Liver (tissue), 9 donors: Measurements from ENCODE around the gene SLC25A34. TPM values are rescaled to one million over a fixed set of nuclear protein-coding genes. Genes with fewer than 3 reads are reported as not detected.

ENCODE experiments used
- DNase-seq: peaks from one replicate; pipeline ENCODE4 v3.0.0-alpha.2; 2017; ENCODE audit warnings: low spot score
- H3K27ac ChIP-seq, 2 donors: one replicate each; pipeline ENCODE4 v1.7.0; 2013; ENCODE audit warnings: inconsistent platforms in 2 of 2, low read length in 2 of 2, control low read depth in 1 of 2, low read depth in 1 of 2, mild to moderate bottlenecking in 1 of 2
- H3K27me3 ChIP-seq, 4 donors: one replicate each; pipeline versions ENCODE4 v1.6.1 to v1.7.0; 2013; ENCODE audit warnings: low read length in 3 of 4, inconsistent platforms in 1 of 4, mild to moderate bottlenecking in 1 of 4, moderate library complexity in 1 of 4; ENCODE audit not compliant: control insufficient read depth in 4 of 4, insufficient read depth in 4 of 4
- H3K36me3 ChIP-seq, 4 donors: one replicate each; pipeline versions ENCODE4 v1.6.1 to v1.7.0; 2013; ENCODE audit warnings: low read length in 3 of 4, mild to moderate bottlenecking in 3 of 4, low read depth in 1 of 4, moderate library complexity in 1 of 4; ENCODE audit not compliant: control insufficient read depth in 4 of 4, insufficient read depth in 3 of 4
- H3K4me1 ChIP-seq, 4 donors: one replicate each; pipeline versions ENCODE4 v1.6.1 to v1.7.0; 2013; ENCODE audit warnings: low read length in 3 of 4, mild to moderate bottlenecking in 3 of 4, moderate library complexity in 1 of 4; ENCODE audit not compliant: control insufficient read depth in 4 of 4, insufficient read depth in 4 of 4
- H3K4me3 ChIP-seq, 3 donors: one replicate each; pipeline versions ENCODE4 v1.6.1 to v1.7.0; 2013; ENCODE audit warnings: low read length in 3 of 3, control low read depth in 1 of 3, low read depth in 1 of 3, mild to moderate bottlenecking in 1 of 3
- H3K9ac ChIP-seq, 2 donors: one replicate each; pipeline ENCODE4 v1.7.0; 2013; ENCODE audit warnings: low read length in 2 of 2, mild to moderate bottlenecking in 2 of 2, moderate library complexity in 2 of 2, control low read depth in 1 of 2, low read depth in 1 of 2
- H3K9me3 ChIP-seq, 4 donors: one replicate each; pipeline versions ENCODE4 v1.6.1 to v1.7.0; 2013; ENCODE audit warnings: low read length in 3 of 4; ENCODE audit not compliant: control insufficient read depth in 4 of 4
- FOXA2 ChIP-seq: IDR thresholded peaks from 2 replicates; pipeline ENCODE4 v1.6.1; 2016; ENCODE audit warnings: antibody characterized with exemption
- GABPA ChIP-seq, 2 donors: IDR thresholded peaks in 1 of 2; conservative IDR thresholded peaks in 1 of 2; 2 replicates each; pipeline ENCODE4 v1.6.1; 2016; ENCODE audit warnings: antibody characterized with exemption in 2 of 2, mild to moderate bottlenecking in 1 of 2, moderate library complexity in 1 of 2
- HNF4A ChIP-seq, 2 donors: conservative IDR thresholded peaks; 2 replicates each; pipeline ENCODE4 v1.6.1; 2016; ENCODE audit warnings: antibody characterized with exemption in 2 of 2, mild to moderate bottlenecking in 2 of 2
- HNF4G ChIP-seq: IDR thresholded peaks from 2 replicates; pipeline ENCODE4 v1.6.1; 2016; ENCODE audit warnings: antibody characterized with exemption
- JUND ChIP-seq, 2 donors: IDR thresholded peaks; 2 replicates each; pipeline ENCODE4 v1.6.1; 2016; ENCODE audit warnings: antibody characterized with exemption in 2 of 2
- SP1 ChIP-seq: IDR thresholded peaks from 2 replicates; pipeline ENCODE4 v1.6.1; 2018; ENCODE audit warnings: antibody characterized with exemption, mild to moderate bottlenecking
- TAF1 ChIP-seq: conservative IDR thresholded peaks from 2 replicates; pipeline ENCODE4 v1.6.1; 2016; ENCODE audit warnings: antibody characterized with exemption, mild to moderate bottlenecking
- YY1 ChIP-seq: IDR thresholded peaks from 2 replicates; pipeline ENCODE4 v1.6.1; 2016; ENCODE audit warnings: antibody characterized with exemption, mild to moderate bottlenecking
- WGBS: extraction: QIAGEN DNeasy Blood & Tissue Kit; methylation state at CpG from one replicate; pipeline ENCODE4 v1.1.7; 2013; 5-methylcytosine and 5-hydroxymethylcytosine counted together
- polyA plus RNA-seq, 2 donors: library from polyadenylated mRNA; stranded (reverse) in 1 of 2; unstranded in 1 of 2; fragments of 200-250 nt in 1 of 2; fragments of >200 nt in 1 of 2; fragmentation: Nextera tagmentation in 1 of 2; extraction: Ambion mirVana in 1 of 2; gene quantifications; one replicate each; pipeline versions ENCODE4 v1.2.1 to v1.2.3, GENCODE V29; 2013 to 2015
- total RNA-seq, 2 donors: library from RNA; depleted of rRNA; stranded (reverse); fragments of >200 nt; gene quantifications; one replicate each; pipeline ENCODE4 v1.2.3, GENCODE V29; 2014
- TF ChIP-seq, protein P1 (sequence below): IDR thresholded peaks from 2 replicates; pipeline ENCODE4 v1.6.1; 2016; ENCODE audit warnings: antibody characterized with exemption
- TF ChIP-seq, protein P2 (sequence below): IDR thresholded peaks from 2 replicates; pipeline ENCODE4 v1.6.1; 2016; ENCODE audit warnings: antibody characterized with exemption
- TF ChIP-seq, protein P3 (sequence below): fragments of 150-350 bp; IDR thresholded peaks from 2 replicates; pipeline ENCODE4 v1.5.1; 2017; ENCODE audit warnings: improper control_type of control experiment, low read depth, low read length; ENCODE audit not compliant: missing input control
- TF ChIP-seq, protein P4 (sequence below): IDR thresholded peaks from 2 replicates; pipeline ENCODE4 v1.6.1; 2016; ENCODE audit warnings: antibody characterized with exemption, mild to moderate bottlenecking
- TF ChIP-seq, protein P5 (sequence below): IDR thresholded peaks from 2 replicates; pipeline ENCODE4 v1.6.1; 2016; ENCODE audit warnings: antibody characterized with exemption
- donor health status: healthy.
- donor health status: healthy.
- donor health status: healthy.
- donor health status: healthy.
- donor health status: healthy.

The SLC25A34 gene
- total and polyA plus RNA-seq, 4 donors, result 0.79 to 7.3 (median 2.4) TPM

- peaks cover 0 to 6% (median 5%) of the 10 kb centered on the region in 4 donors for H3K4me1 ChIP-seq
- no peak overlapping the region for H3K27ac ChIP-seq
- WGBS, result 47% methylated on average over 24 of the region's 24 CpGs
- TF ChIP-seq, protein P1, sequence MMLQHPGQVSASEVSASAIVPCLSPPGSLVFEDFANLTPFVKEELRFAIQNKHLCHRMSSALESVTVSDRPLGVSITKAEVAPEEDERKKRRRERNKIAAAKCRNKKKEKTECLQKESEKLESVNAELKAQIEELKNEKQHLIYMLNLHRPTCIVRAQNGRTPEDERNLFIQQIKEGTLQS, result no peak
- TF ChIP-seq YY1, result no peak
- no peak for TF ChIP-seq HNF4A (conservative IDR thresholded peaks at IDR 0.05)
- TF ChIP-seq, protein P2, sequence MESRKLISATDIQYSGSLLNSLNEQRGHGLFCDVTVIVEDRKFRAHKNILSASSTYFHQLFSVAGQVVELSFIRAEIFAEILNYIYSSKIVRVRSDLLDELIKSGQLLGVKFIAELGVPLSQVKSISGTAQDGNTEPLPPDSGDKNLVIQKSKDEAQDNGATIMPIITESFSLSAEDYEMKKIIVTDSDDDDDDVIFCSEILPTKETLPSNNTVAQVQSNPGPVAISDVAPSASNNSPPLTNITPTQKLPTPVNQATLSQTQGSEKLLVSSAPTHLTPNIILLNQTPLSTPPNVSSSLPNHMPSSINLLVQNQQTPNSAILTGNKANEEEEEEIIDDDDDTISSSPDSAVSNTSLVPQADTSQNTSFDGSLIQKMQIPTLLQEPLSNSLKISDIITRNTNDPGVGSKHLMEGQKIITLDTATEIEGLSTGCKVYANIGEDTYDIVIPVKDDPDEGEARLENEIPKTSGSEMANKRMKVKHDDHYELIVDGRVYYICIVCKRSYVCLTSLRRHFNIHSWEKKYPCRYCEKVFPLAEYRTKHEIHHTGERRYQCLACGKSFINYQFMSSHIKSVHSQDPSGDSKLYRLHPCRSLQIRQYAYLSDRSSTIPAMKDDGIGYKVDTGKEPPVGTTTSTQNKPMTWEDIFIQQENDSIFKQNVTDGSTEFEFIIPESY, result no peak
- TF ChIP-seq, protein P3, sequence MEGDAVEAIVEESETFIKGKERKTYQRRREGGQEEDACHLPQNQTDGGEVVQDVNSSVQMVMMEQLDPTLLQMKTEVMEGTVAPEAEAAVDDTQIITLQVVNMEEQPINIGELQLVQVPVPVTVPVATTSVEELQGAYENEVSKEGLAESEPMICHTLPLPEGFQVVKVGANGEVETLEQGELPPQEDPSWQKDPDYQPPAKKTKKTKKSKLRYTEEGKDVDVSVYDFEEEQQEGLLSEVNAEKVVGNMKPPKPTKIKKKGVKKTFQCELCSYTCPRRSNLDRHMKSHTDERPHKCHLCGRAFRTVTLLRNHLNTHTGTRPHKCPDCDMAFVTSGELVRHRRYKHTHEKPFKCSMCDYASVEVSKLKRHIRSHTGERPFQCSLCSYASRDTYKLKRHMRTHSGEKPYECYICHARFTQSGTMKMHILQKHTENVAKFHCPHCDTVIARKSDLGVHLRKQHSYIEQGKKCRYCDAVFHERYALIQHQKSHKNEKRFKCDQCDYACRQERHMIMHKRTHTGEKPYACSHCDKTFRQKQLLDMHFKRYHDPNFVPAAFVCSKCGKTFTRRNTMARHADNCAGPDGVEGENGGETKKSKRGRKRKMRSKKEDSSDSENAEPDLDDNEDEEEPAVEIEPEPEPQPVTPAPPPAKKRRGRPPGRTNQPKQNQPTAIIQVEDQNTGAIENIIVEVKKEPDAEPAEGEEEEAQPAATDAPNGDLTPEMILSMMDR, result no peak
- no peak for TF ChIP-seq JUND (IDR thresholded peaks at IDR 0.05)
- TF ChIP-seq HNF4G, result no peak
- no peak for TF ChIP-seq GABPA (IDR thresholded peaks at IDR 0.05 in 1 of 2, conservative IDR thresholded peaks at IDR 0.05 in 1 of 2)
- no peak for TF ChIP-seq TAF1
- TF ChIP-seq, protein P4, sequence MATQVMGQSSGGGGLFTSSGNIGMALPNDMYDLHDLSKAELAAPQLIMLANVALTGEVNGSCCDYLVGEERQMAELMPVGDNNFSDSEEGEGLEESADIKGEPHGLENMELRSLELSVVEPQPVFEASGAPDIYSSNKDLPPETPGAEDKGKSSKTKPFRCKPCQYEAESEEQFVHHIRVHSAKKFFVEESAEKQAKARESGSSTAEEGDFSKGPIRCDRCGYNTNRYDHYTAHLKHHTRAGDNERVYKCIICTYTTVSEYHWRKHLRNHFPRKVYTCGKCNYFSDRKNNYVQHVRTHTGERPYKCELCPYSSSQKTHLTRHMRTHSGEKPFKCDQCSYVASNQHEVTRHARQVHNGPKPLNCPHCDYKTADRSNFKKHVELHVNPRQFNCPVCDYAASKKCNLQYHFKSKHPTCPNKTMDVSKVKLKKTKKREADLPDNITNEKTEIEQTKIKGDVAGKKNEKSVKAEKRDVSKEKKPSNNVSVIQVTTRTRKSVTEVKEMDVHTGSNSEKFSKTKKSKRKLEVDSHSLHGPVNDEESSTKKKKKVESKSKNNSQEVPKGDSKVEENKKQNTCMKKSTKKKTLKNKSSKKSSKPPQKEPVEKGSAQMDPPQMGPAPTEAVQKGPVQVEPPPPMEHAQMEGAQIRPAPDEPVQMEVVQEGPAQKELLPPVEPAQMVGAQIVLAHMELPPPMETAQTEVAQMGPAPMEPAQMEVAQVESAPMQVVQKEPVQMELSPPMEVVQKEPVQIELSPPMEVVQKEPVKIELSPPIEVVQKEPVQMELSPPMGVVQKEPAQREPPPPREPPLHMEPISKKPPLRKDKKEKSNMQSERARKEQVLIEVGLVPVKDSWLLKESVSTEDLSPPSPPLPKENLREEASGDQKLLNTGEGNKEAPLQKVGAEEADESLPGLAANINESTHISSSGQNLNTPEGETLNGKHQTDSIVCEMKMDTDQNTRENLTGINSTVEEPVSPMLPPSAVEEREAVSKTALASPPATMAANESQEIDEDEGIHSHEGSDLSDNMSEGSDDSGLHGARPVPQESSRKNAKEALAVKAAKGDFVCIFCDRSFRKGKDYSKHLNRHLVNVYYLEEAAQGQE, result no peak
- TF ChIP-seq, protein P5, sequence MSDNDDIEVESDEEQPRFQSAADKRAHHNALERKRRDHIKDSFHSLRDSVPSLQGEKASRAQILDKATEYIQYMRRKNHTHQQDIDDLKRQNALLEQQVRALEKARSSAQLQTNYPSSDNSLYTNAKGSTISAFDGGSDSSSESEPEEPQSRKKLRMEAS, result no peak
- no peak for TF ChIP-seq FOXA2
- TF ChIP-seq SP1, result no peak
- no peak for DNase-seq
- H3K27me3 ChIP-seq, result no peaks in the 10 kb centered on the region
- no peaks in the 10 kb centered on the region for H3K36me3 ChIP-seq
- H3K9me3 ChIP-seq, result no peaks in the 10 kb centered on the region
- H3K9ac ChIP-seq, result no peak overlapping the region
- H3K4me3 ChIP-seq, result no peak overlapping the region
Observed at GRCh38 chr1:15757575-15758342, 21.7 kb downstream of the SLC25A34 start.
